HG03521 (cell line): Measurements from ENCODE around the gene MRPS10.
"Not testable (repeated sequence)": the region's sequence is repeated elsewhere in the genome, so short reads cannot be mapped to it uniquely, and the experiment has no call there.

ENCODE experiments used
- ATAC-seq: cut with Tn5 transposase; IDR thresholded peaks from one replicate; pipeline ENCODE4 v1.9.1; 2021; ENCODE audit warnings: mild to moderate bottlenecking, moderate library complexity; ENCODE audit not compliant: unreplicated experiment

Gene MRPS10

DNA sequence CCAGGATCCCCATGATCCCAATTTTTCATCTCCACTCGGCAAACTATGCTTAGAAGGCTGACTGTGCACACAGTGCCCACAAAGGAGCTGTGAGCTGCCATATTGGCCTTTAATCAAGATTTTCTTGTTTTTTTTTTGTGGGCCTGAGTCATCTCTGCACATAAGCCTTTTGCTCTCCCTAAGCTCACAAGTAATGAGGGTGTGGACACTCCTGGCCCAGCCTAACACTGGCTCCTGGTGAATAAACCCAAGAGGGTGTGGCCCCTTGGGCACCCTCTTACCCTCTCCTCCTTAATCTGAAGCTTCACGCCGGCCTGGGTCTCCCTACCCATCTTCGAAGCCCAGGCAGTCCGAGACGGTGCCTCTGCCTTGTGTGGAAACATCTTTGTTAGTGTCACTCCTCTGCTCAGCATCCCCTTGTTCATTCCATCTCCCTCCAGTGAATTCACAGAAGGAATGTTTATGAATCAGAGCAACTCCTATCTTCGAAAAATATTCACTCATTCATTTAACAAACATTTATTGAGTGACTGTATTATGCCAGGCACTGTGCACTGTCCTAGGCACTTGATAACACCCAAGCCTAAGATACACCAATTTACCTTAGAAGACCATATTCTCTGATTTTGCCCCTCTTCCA is 22.2 kb upstream of the MRPS10 start:
- ATAC-seq, result no peak

DNA sequence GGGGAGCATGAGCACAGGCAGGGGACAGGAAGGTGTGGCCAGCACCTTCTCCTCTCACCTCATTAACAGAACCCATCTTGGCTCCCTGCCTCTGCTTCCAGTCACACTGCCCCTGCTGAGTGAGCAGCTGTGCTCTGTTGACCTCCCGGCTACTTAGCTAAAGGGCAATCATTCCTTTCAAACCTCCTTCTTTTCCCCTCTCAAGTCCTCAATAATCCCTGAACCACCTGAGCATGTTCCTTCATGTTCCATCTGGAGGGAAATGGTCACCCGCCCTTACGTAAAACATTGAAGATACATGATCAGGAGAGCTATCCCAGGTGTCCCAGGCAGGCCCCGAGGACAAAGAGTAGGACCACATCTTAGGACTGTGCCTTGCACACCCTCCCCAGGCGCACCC is 21.7 kb upstream of the MRPS10 start:
- no peak for ATAC-seq

DNA sequence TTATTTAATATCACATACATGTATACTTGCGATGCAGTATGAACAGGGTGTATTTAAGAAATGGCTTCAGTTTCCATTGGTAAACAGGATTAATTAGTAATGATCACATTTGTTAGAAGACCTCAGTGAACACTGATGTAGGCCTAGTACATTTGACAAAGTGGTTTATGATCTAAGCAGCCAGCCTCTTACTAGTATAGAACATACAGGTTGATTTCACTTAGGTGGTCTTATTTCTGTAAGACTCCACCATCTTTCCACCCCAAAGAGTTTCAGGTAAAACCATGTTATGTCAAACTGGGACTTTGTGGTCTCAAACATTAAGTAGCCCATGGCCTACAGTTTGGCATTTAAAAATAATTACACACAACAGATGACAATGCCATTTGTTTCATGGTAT is 20.2 kb upstream of the MRPS10 start:
- no peak for ATAC-seq

DNA sequence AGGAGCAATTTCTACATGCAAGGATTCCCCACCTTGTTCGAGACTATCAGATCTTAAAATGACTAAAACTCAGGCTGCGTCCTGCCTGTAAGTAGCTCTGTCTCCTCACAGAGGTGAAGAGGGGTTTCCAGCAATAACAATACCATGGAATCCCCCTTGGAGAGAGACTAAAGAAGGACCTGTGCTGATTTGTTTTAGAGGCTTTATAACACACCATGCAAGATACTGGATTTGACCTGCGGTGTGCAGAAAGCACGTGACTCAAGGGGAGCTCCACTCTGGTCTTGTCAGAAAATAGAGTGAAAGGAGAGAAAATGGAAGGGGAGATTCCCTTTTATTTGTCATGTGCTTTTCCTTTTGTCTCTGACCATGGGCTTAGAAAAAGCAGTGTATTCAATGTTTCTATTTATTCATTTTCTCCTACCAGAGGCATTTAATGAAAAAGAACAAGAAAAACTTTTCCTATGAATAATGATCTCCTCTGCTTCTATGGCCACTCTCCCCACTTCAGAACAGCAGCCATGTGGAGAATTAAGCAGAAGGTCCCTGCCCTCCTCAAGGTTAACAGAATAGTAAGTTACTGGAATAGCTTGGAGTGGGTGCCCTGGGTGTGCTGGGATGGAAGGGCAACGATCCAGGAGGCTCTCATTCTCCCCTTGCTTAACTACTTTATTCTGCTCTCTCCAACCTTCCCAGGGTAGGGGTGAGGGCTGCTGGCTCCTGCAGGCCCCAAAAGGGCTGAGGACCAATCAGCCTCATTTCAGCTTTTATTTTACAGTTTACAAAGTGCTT is 19.2 kb upstream of the MRPS10 start:
- no peak for ATAC-seq

DNA sequence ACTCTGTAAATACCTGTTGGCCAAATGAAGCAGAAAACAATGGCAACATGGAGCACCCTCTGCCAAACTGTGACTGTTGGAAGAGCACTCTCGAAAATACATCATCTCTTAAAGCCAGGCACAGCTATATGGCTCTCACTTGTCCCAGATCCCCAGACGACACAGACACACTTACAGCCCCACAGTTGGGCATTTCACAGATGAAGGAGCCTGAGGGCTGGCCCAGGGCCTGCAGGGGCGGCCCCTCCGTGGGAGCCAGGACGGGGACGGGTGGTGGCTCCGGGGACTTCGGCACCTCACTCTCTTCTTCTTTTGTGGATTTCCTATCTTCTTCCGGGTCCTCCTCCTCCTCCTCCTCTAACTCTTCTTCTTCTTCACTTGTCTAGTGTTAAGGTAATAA is 18.4 kb upstream of the MRPS10 start:
- ATAC-seq, result no peak

DNA sequence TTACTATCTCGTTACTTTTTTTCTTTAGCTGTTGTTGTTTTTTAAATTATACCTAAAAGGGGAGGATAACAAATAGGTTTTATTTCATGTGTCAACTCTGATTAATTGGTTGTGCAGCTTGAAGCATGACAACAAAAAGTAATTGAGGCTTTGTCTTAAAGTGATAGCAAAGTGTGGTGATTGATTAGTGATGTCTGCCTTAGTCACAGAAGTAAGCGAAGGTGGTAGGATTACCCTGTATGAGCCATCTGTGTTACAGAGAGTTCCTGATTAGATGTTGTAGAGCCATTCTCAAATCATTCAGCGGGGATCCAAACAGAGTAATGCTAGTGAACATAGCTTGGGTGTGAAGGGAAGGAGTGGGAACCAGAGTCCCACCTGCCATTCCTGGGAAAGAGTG is 14.4 kb upstream of the MRPS10 start:
- ATAC-seq, result no peak

DNA sequence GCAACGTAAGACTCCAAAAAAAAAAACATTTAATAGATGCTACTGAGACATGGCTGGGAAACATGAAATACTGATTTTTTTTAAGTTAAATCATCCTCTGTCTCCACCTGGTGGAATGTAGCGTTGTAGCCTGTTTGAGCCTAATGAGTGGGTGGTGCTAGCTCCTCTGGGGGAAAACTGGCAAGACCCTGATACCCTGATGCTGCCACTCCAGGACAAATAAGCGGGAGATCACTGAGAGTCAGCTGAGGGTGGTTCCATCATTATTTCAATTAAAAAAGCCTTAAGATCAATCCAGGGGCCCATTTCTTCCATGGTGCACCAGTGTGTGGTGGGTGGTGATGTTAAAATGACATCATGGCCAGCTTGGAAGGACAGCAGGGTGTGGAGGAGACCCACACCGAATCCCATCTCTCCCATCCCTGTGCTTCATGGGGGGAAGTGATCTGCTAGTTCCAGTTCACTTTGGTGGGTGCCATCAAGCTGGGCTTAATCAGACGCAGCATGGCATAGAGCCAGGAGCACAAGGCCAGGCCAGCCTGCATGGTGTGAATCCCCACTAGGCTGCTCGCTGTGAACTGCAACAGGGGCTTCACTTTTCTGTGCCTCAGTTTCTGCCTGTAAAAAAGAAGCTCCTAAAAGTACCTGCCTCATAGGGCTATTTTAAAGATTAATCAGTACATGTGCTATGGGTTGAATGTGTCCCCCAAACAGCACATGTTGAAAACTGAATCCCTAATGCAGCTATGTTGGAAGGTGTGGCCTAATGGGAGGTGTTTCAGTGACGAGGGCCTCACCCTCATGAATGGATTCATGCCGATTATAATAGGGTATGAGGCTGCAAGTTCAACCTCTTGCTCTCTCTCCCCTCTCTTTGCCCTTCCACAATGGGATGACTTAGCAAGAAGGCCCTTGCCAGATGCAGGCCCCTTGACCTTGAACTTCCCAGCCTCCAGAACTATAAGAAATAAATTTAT is 13.0 kb upstream of the MRPS10 start:
- ATAC-seq, result no peak

DNA sequence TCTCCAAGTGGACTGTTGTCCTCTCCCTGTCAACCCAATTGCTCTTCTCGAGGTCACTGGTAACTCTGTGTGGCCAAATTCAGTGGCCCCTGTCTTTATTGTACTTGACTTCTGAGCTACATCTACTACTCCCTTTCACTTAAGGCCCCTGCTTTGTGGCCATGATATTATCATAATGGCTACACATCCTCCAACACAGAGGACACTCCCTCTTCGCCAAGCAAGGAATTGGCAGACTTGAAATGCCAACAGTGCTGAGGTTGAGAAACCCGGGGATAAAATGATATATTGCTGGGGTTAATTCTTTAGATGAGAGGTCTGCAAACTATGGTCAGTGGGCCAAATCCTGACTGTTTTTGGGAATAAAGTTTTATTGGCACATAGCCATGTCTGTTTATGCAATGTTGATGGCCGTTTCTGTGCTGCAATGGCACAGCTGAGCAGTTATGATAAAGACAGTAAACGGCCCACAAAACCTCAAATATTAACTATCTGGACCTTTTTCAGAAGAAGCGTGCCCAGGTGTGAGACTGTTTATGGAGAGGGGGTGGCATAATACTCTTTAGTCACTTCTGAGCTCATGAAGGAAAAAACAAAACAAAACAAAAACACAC is 12.0 kb upstream of the MRPS10 start:
- ATAC-seq, result no peak

DNA sequence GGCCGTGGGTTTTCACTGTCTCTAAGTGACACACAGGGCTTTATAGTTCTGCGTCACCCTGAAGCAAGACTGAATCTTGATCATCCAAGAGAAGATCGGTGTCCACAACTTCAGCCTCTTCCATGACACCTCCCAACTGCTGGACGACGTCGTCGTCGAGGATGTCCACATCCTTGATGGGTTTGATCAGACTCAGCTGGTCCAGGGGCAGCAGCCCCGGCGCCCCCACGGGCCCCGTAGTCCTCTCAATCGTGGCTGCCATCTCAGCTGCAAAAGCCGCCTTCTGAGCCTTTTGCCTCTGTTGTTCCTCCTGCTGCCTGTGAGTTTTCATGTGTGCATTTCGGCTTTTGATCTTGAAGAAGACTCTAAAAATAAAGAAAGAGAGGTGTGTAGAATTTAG is 10.6 kb upstream of the MRPS10 start:
- no peak for ATAC-seq

DNA sequence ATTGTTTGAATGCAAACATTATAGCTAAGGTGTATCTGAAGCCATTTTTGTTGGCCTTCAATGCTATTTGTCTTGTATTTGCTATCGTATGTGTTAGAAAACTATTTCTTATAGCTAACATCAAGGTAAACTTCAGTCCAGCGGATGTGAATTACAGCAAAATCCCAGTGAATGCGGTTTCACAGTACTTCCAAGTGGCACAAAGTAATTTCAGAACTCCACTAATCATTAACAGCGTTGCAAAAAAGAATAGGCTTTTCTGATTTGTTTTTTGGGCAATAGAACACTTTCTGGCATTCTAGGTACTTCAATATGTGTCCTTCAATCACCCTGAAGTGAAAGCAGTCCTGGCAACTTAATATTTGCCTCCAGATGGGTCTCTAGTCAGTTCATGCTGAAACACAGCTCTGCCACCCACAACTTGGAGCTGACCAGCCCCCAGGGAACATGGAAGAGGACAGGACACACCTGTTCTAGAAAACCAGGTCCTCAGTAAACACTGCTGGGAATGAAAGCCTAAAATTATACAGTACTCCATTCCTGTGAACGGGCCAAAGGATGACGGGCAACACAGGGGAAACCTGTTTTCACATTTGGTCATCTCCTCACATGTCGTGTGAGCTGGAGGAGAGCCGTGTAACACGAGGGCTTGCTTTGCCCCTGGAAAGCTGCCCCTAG is 9.7 kb upstream of the MRPS10 start:
- ATAC-seq, result no peak

DNA sequence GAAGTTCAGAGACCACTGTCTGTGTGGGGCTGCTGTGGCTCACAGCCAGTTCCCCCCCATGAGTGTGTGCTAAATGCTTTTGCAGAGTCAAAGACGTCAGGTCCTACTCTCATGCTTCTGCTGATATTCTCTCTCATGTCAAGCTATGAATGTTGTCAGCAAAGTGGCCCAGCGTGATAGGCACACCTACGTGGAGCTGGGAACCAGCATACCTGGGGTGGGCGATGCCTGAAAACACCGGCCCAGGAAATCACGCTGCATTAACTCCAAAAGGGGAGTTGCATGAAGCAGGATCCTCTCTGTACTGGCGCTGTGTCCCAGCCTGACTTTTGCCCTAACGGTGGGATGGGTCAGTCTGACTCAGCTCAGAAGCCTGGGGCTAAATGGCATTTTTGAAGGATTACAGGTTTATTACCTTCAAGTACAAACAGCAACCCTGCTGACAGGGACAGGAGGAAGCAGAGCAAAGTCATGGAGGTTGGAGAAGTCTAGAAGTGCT is 9.0 kb upstream of the MRPS10 start:
- ATAC-seq, result no peak

DNA sequence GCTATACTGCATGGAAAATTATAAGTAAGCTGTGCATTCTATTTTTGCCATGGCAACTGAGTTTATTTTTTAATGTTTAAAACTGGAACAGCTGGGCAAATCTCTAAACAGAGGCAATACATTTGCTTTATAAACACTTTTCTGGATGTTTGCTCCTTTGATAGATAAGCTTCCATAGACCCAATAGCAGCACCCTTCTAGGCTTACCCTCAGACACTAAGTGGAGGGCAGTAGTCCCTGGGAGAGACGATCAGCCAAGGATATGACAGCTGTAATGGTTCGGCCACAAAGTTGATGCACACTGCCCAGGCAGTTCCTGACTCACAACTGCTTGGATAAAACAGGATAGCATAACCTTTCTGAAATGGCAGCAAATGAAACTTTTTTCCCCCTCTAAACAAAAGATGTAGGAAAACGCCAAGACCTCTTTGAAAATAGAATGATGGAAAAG is 8.5 kb upstream of the MRPS10 start:
- no peak for ATAC-seq

DNA sequence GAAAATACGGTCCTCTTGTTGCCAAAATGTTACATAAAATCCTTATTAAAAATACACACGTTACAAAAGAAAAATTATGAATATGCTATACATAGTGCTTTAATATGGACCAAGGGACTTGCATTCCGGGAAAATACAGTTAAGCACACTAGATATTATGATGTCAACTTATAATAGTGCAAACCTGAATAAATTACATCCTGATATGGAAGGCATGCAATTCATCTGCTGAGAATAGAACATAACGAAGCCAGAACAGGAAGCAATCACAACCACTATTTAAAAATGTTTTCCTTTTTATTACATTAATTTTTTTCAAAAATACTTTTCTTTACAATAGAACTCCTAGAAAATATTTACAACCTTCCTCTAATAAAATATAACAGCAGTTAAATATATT is 7.8 kb upstream of the MRPS10 start:
- ATAC-seq, result no peak

DNA sequence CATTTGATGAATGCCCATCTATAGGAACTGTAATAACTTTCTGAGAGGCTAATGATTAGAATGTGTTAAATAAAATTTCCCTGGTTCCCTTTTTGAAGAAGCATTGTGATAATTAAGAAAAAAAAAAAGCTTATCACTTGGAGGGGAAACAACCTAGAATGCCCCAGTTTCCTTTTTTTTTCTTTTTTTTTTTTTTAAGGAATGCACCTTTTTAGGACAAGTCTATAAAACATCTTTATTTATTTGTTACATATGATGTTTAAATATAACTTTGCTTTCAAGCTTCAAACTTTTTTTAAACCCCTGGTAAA is 7.3 kb upstream of the MRPS10 start:
- ATAC-seq, result no peak

DNA sequence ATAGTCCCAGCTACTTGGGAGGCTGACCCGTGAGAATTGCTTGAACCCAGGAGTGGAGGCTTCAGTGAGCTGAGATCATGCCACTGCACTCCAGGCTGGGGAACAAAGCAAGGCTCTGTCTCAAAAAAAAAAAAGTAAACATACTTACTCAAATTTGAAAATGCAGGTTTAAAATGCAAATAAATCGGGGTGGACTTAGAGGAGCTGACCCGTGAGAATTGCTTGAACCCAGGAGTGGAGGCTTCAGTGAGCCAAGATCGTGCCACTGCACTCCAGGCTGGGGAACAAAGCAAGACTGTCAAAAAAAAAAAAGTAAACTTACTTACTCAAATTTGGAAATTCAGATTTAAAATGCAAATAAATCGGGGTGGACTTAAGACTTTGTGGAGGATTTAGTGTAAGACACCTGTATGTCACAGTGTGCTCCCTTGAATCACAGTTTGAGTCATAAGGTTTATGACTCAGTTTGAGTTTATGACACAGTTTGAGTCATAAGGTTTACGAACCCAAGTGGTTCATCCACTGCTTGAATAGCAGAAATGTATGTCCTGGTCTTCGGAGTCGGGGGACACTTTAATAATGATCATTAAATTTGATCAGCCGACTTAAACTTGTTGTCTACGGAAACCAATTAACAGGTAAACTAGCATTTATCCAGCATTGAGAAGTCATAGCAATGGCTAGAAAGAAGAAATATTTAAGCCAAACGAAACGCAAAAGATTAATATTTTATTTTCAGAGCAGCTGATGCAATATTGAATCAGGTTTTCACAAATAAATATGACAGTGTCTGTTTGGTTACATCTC is 6.8 kb upstream of the MRPS10 start:
- ATAC-seq, result peak; percentile 80

DNA sequence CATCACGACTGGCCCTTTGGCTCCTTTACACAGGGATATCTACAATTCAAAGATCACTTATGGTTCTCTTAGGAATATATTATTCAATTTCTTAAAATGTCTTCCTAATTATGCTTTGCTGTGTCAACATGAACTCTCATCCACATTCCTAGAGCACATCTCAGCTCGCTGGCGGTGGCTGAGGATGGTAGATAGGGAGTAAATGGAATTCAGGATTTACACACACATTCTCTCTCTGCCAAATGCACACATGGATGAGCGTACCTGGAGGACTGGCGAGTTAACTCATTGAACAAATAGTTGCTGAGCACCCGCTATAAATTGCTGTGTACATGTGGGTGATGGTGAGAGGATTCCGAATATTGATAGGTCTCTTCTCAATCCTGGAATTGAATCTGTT is 4.8 kb upstream of the MRPS10 start:
- no peak for ATAC-seq

DNA sequence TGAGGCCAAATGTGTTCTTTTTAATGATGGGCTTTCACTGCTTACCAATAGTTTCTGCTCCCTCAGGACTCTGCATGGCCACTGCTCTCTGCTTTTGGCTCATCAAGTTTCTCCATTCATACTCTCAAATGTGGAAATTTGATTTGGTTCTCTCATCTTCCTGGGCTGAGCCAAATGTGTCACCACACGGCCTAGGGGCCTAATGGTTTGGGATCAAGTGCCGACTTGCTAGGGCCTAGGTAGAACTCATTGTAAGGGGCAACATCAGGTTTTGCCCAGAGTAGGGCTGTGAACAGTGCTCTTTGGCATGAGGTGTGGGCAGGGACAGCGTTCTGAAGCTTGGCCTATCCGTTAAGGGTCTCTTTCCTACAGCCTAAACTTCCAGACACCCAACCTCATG is 3.9 kb upstream of the MRPS10 start:
- no peak for ATAC-seq

DNA sequence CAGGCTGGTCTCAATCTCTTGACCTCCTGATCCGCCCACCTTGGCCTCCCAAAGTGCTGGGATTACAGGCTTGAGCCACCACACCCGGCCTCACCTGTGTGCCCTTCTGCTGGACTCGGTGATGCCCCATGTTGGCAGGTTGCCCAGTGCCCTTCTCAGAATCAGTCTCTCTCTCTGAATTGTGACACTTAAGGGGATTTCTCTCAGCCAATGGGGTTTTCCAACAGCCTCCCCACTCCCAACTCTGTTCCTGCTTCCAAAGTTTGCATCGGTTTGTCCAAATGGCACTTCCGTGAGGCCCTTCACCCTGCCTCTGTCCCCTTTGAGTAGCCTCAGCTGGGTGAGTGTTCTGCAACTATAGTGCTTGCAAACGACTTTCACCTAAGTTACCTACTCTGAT is 3.1 kb upstream of the MRPS10 start:
- ATAC-seq, result no peak

DNA sequence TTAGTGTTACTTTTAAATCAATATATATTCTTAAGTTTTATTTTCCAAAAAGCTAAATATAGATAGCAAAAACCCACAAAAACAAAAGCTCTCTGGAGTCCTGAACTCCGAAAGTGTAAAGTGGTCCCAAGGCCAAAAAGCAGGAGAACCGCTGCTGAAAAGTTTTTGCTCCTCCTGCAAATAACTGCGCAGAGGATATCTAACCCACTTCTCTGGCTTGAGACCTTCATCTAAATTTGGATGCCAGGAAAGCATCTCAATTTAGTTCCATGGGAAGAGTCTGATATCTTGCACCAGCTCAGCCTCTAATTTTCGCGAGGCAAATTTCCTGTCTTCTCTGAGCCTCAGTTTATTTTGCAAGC is 523 bp downstream of the MRPS10 start:
- no peak for ATAC-seq

DNA sequence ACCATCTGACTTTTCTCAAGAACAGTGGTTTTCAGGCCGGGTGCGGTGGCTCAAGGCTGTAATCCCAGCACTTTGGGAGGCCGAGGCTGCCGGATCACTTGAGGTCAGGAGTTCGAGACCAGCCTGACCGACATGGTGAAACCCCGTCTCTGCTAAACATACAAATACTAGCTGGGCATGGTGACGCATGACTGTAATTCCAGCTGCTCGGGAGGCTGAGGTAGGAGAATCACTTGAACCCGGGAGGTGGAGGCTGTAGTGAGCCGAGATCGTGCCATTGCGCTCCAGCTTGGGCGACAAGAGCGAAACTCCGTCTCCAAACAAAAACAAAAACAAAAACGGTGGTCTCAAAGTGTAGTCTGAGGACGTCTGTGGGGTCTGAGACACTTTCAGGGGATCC is 1.2 kb downstream of the MRPS10 start:
- ATAC-seq, result not testable (repeated sequence)
